GM23338 (cell line): ENCODE results near the gene FOXD4L6.
"Not testable (repeated sequence)": the region's sequence is repeated elsewhere in the genome, so short reads cannot be mapped to it uniquely, and the experiment has no call there.

Experiments
- CTCF ChIP-seq, 2 experiments: fragments of 200-600 bp in 1 of 2; sonication (generic) in 1 of 2; conservative IDR thresholded peaks; 2 replicates each; pipeline versions ENCODE4 v1.5.1 to v1.6.1; 2016 to 2017; ENCODE audit warnings: antibody characterized with exemption in 2 of 2, low read depth in 2 of 2, mild to moderate bottlenecking in 2 of 2, moderate library complexity in 1 of 2
- ETS1 ChIP-seq: IDR thresholded peaks from 2 replicates; pipeline ENCODE4 v1.6.1; 2016; ENCODE audit warnings: antibody characterized with exemption
- EZH2 ChIP-seq: fragments of 200-600 bp; sonication (generic); IDR thresholded peaks from one replicate; pipeline ENCODE4 v1.8.0; 2017; ENCODE audit warnings: antibody characterized with exemption, mild to moderate bottlenecking, low read depth; ENCODE audit not compliant: unreplicated experiment

- not testable (repeated sequence) for TF ChIP-seq EZH2; CTCF (conservative IDR thresholded peaks at IDR 0.05; ENCODE audit: low read depth in 2 of 2); ETS1
These were observed 9.2 kb downstream of the FOXD4L6 start for GRCh38 chr9:41119311-41119710.
